M059J (cell line): ENCODE measurements around the gene USP12. TPM values are rescaled to one million over a fixed set of nuclear protein-coding genes. Genes with fewer than 3 reads are reported as not detected.

Experiments used
- DNase-seq: peaks from one replicate; pipeline ENCODE4 v3.0.0-alpha.2; 2012; ENCODE audit warnings: low read depth
- total RNA-seq: library from RNA; depleted of rRNA; stranded (reverse); fragments of >200 nt; shearing (Covaris generic); gene quantifications from 2 replicates; pipeline ENCODE4 v1.2.3, GENCODE V29; 2014; rRNA removed

USP12 gene
- total RNA-seq, 1 experiment from 2014 or later: 30.1 TPM

GRCh38 chr13:27036236-27036981 lies 135.2 kb downstream of the USP12 start:
- peak; percentile 51 for DNase-seq

- DNase-seq: no peak
These were observed 135.7 kb downstream of the USP12 start for GRCh38 chr13:27035892-27036235.

- DNase-seq: no peak
These were observed 136.9 kb downstream of the USP12 start for GRCh38 chr13:27034678-27035111.

GRCh38 chr13:27028683-27029480 lies 142.7 kb downstream of the USP12 start:
- DNase-seq: peak; percentile 36

GRCh38 chr13:27027086-27027667 lies 144.4 kb downstream of the USP12 start:
- DNase-seq: no peak

- no peak for DNase-seq
These were observed 145.2 kb downstream of the USP12 start for GRCh38 chr13:27026396-27026795.

- DNase-seq: no peak
These were observed 146.7 kb downstream of the USP12 start for GRCh38 chr13:27024776-27025492.

- DNase-seq: no peak
These were observed 147.5 kb downstream of the USP12 start for GRCh38 chr13:27024074-27024461.

- DNase-seq: peak; percentile 69
These were observed 148.1 kb downstream of the USP12 start for GRCh38 chr13:27023385-27024073.

- peak; percentile 95 for DNase-seq
These were observed 148.9 kb downstream of the USP12 start for GRCh38 chr13:27022571-27023311.

GRCh38 chr13:27020415-27020814 lies 151.2 kb downstream of the USP12 start:
- DNase-seq: no peak

- DNase-seq: no peak
These were observed 152.7 kb downstream of the USP12 start for GRCh38 chr13:27018882-27019281.

- peak; percentile 85 for DNase-seq
These were observed 153.2 kb downstream of the USP12 start for GRCh38 chr13:27018344-27018861.

- DNase-seq: peak; percentile 34
These were observed 154.7 kb downstream of the USP12 start for GRCh38 chr13:27016875-27017274.

Other genes starting within 250 kb of the USP12 start
- 521 and 537 TPM in 2 replicates for gene RPL21, start 79.7 kb upstream of the USP12 start, total RNA-seq
- gene RASL11A, start 99.0 kb upstream of the USP12 start, total RNA-seq: 138 and 150 TPM in 2 replicates